Colonic mucosa (tissue), 4 donors: ENCODE data around the gene WFIKKN2. TPM values are rescaled to one million over a fixed set of nuclear protein-coding genes. Genes with fewer than 3 reads are reported as not detected.

Experiments used
- DNase-seq: peaks from one replicate; pipeline ENCODE4 v3.0.0-alpha.2; 2020
- H3K27ac ChIP-seq: fragments of 200-600 bp; one replicate; pipeline ENCODE4 v1.8.0; 2021
- H3K27me3 ChIP-seq: fragments of 200-600 bp; one replicate; pipeline ENCODE4 v1.8.0; 2021
- H3K36me3 ChIP-seq: fragments of 200-600 bp; one replicate; pipeline ENCODE4 v1.8.0; 2021
- H3K4me1 ChIP-seq: fragments of 200-600 bp; one replicate; pipeline ENCODE4 v1.8.0; 2021; ENCODE audit warnings: mild to moderate bottlenecking
- H3K4me3 ChIP-seq: fragments of 200-600 bp; one replicate; pipeline ENCODE4 v1.8.0; 2021
- H3K9ac ChIP-seq, 2 donors: one replicate each; pipeline ENCODE4 v1.7.0; 2013; ENCODE audit warnings: control low read depth in 2 of 2, low read depth in 2 of 2, low read length in 2 of 2
- H3K9me3 ChIP-seq: fragments of 200-600 bp; one replicate; pipeline ENCODE4 v1.8.0; 2021
- CTCF ChIP-seq: fragments of 200-600 bp; IDR thresholded peaks from one replicate; pipeline ENCODE4 v1.8.0; 2022; ENCODE audit warnings: antibody characterized with exemption, mild to moderate bottlenecking
- intact Hi-C: fragments of 100-400 bp; cut with DNase I; formaldehyde crosslinking; loops from one replicate; pipeline ENCODE4 v1.14.1; 2022
- total RNA-seq, 2 donors: library from RNA; stranded (reverse); fragmentation: NEBNext Ultra II Directional in 1 of 2; extraction: Animal tissue kit (Norgen Biotek cat#: 25700) in 1 of 2; gene quantifications; one replicate each; pipeline ENCODE4 v1.2.1, GENCODE V29; 2021
- donor health status: healthy.
- donor health status: DM: no; HTN: no; CAD: no.
- donor health status: DM: no; HTN: no; CAD: no.

The WFIKKN2 gene
- total RNA-seq, 2 donors from 2014 or later = 0.10 to 0.13 TPM

- Histone ChIP-seq H3K4me1 (no peaks in the 10 kb centered on the region), H3K9ac (no peak overlapping the region), H3K36me3 (no peaks in the 10 kb centered on the region), H3K27me3 (no peaks in the 10 kb centered on the region), H3K27ac (no peak overlapping the region), H3K9me3 (no peaks in the 10 kb centered on the region), H3K4me3 (no peak overlapping the region)
- intact Hi-C loops = loop anchor here (5.0 kb wide), 1 partner anchor 294 kb away; the partner anchor contains the start of gene SPATA20
- no peak for TF ChIP-seq CTCF
- DNase-seq = no peak
These were observed 6.0 kb downstream of the WFIKKN2 start for GRCh38 chr17:50841277-50841948.

- H3K36me3 ChIP-seq = no peaks in the 10 kb centered on the region
- intact Hi-C loops = loop anchor here (2.0 to 5.0 kb wide), 2 partner anchors 57 to 295 kb away; partner anchors contain the start of gene SPATA20
- no peaks in the 10 kb centered on the region for H3K4me1 ChIP-seq
- no peaks in the 10 kb centered on the region for H3K27me3 ChIP-seq
- peak; percentile 83 for DNase-seq
- H3K4me3 ChIP-seq = no peak overlapping the region
- no peak overlapping the region for H3K27ac ChIP-seq
- TF ChIP-seq CTCF = peak; percentile 70
- no peak overlapping the region for H3K9ac ChIP-seq
- H3K9me3 ChIP-seq = no peaks in the 10 kb centered on the region
These were observed 6.6 kb downstream of the WFIKKN2 start for GRCh38 chr17:50841949-50842354.

- Histone ChIP-seq H3K4me3 (no peak overlapping the region), H3K27me3 (no peaks in the 10 kb centered on the region), H3K9ac (no peak overlapping the region), H3K9me3 (no peaks in the 10 kb centered on the region), H3K36me3 (no peaks in the 10 kb centered on the region), H3K4me1 (no peaks in the 10 kb centered on the region), H3K27ac (no peak overlapping the region)
- intact Hi-C loops = loop anchor here (2.0 to 5.0 kb wide), 2 partner anchors 58 to 295 kb away; partner anchors contain the start of gene SPATA20
- no peak for TF ChIP-seq CTCF
- no peak for DNase-seq
These were observed 7.2 kb downstream of the WFIKKN2 start for GRCh38 chr17:50842506-50843149.

- intact Hi-C loops = loop anchor here (2.0 to 5.0 kb wide), 2 partner anchors 59 to 296 kb away; partner anchors contain the start of gene SPATA20
- Histone ChIP-seq H3K27me3 (no peaks in the 10 kb centered on the region), H3K27ac (no peak overlapping the region), H3K4me3 (no peak overlapping the region), H3K9me3 (no peaks in the 10 kb centered on the region), H3K9ac (no peak overlapping the region), H3K4me1 (no peaks in the 10 kb centered on the region), H3K36me3 (no peaks in the 10 kb centered on the region)
- no peak for DNase-seq
- TF ChIP-seq CTCF = no peak
These were observed 7.9 kb downstream of the WFIKKN2 start for GRCh38 chr17:50843150-50843905.

- Histone ChIP-seq H3K27ac (no peak overlapping the region), H3K9ac (no peak overlapping the region), H3K4me1 (no peaks in the 10 kb centered on the region), H3K9me3 (no peaks in the 10 kb centered on the region), H3K27me3 (no peaks in the 10 kb centered on the region), H3K4me3 (no peak overlapping the region), H3K36me3 (no peaks in the 10 kb centered on the region)
- no peak for TF ChIP-seq CTCF
- intact Hi-C loops = loop anchor here (5.0 kb wide), 1 partner anchor 297 kb away; the partner anchor contains the start of gene SPATA20
- no peak for DNase-seq
These were observed 8.8 kb downstream of the WFIKKN2 start for GRCh38 chr17:50844117-50844700.
